HEK293 (cell line): ENCODE results near the gene HOXD3.

Experiments
- CTCF ChIP-seq: fragments of 450-650 bp; formaldehyde crosslinking; IDR thresholded peaks from 2 replicates; pipeline ENCODE4 v1.5.1; 2016; ENCODE audit warnings: missing biosample characterization, missing genetic modification characterization
- IKZF3 ChIP-seq: fragments of 450-650 bp; IDR thresholded peaks from 2 replicates; pipeline ENCODE4 v1.5.0; 2018; ENCODE audit warnings: missing biosample characterization, mild to moderate bottlenecking, missing genetic modification characterization, moderate library complexity
- SALL2 ChIP-seq: fragments of 450-650 bp; formaldehyde crosslinking; IDR thresholded peaks from 2 replicates; pipeline ENCODE4 v1.5.0; 2017; ENCODE audit warnings: missing biosample characterization, mild to moderate bottlenecking, missing genetic modification characterization, borderline replicate concordance
- SP2 ChIP-seq: fragments of 450-650 bp; formaldehyde crosslinking; IDR thresholded peaks from 2 replicates; pipeline ENCODE4 v1.5.1; 2016; ENCODE audit warnings: missing biosample characterization, missing genetic modification characterization
- ZNF121 ChIP-seq: fragments of 450-650 bp; formaldehyde crosslinking; IDR thresholded peaks from 2 replicates; pipeline ENCODE4 v1.5.1; 2016; ENCODE audit warnings: missing biosample characterization, missing genetic modification characterization
- ZNF239 ChIP-seq: fragments of 450-650 bp; formaldehyde crosslinking; IDR thresholded peaks from 2 replicates; pipeline ENCODE4 v1.5.1; 2016; ENCODE audit warnings: missing biosample characterization, missing genetic modification characterization
- ZNF292 ChIP-seq: fragments of 450-650 bp; formaldehyde crosslinking; IDR thresholded peaks from 2 replicates; pipeline ENCODE4 v1.5.1; 2016; ENCODE audit warnings: low read depth, missing biosample characterization, missing genetic modification characterization, borderline replicate concordance
- ZNF530 ChIP-seq: fragments of 450-650 bp; formaldehyde crosslinking; IDR thresholded peaks from 2 replicates; pipeline ENCODE4 v1.5.1; 2016; ENCODE audit warnings: low read depth, missing biosample characterization, missing genetic modification characterization
- ZNF670 ChIP-seq: fragments of 450-650 bp; formaldehyde crosslinking; IDR thresholded peaks from 2 replicates; pipeline ENCODE4 v1.5.1; 2016; ENCODE audit warnings: missing biosample characterization, missing genetic modification characterization, low read depth
- TF ChIP-seq, protein P1 (sequence below): fragments of 450-650 bp; formaldehyde crosslinking; IDR thresholded peaks from 2 replicates; pipeline ENCODE4 v1.5.1; 2016; ENCODE audit warnings: missing biosample characterization, missing genetic modification characterization

DNA sequence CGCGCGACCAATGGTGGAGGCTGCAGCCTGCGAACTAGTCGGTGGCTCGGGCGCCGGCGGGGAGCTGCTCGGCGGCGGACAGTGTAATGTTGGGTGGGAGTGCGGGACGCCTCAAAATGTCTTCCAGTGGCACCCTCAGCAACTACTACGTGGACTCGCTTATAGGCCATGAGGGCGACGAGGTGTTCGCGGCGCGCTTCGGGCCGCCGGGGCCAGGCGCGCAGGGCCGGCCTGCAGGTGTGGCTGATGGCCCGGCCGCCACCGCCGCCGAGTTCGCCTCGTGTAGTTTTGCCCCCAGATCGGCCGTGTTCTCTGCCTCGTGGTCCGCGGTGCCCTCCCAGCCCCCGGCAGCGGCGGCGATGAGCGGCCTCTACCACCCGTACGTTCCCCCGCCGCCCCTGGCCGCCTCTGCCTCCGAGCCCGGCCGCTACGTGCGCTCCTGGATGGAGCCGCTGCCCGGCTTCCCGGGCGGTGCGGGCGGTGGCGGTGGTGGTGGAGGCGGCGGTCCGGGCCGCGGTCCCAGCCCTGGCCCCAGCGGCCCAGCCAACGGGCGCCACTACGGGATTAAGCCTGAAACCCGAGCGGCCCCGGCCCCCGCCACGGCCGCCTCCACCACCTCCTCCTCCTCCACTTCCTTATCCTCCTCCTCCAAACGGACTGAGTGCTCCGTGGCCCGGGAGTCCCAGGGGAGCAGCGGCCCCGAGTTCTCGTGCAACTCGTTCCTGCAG lies 34.3 kb upstream of the HOXD3 start, which contains the start of gene HOXD9:
- no peak for TF ChIP-seq ZNF121 (tag by site-specific recombination)
- no peak for TF ChIP-seq SALL2
- no peak for TF ChIP-seq CTCF (tag by site-specific recombination)
- TF ChIP-seq ZNF239 (tag by site-specific recombination): no peak
- no peak for TF ChIP-seq ZNF670
- TF ChIP-seq SP2 (tag by site-specific recombination): no peak
- TF ChIP-seq, protein P1, sequence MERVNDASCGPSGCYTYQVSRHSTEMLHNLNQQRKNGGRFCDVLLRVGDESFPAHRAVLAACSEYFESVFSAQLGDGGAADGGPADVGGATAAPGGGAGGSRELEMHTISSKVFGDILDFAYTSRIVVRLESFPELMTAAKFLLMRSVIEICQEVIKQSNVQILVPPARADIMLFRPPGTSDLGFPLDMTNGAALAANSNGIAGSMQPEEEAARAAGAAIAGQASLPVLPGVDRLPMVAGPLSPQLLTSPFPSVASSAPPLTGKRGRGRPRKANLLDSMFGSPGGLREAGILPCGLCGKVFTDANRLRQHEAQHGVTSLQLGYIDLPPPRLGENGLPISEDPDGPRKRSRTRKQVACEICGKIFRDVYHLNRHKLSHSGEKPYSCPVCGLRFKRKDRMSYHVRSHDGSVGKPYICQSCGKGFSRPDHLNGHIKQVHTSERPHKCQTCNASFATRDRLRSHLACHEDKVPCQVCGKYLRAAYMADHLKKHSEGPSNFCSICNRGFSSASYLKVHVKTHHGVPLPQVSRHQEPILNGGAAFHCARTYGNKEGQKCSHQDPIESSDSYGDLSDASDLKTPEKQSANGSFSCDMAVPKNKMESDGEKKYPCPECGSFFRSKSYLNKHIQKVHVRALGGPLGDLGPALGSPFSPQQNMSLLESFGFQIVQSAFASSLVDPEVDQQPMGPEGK: no peak
- no peak for TF ChIP-seq IKZF3
- TF ChIP-seq ZNF292 (tag by site-specific recombination): no peak
- TF ChIP-seq ZNF530 (tag by site-specific recombination): no peak
